Thoracic aorta (tissue), 2 donors: ENCODE data around the gene HSD11B1L. TPM values are rescaled to one million over a fixed set of nuclear protein-coding genes. Genes with fewer than 3 reads are reported as not detected.

Experiments
- ATAC-seq: fragments of 150-250 bp; one replicate; pipeline ENCODE4 v1.8.0; 2017; ENCODE audit warnings: low read depth; ENCODE audit not compliant: insufficient number of reproducible peaks, low FRiP score
- DNase-seq: peaks from one replicate; pipeline ENCODE4 v3.0.0-alpha.2; 2020; ENCODE audit warnings: low spot score
- H3K27ac ChIP-seq, 2 donors: fragments of 200-600 bp; sonication (generic); 1 replicate in 1 of 2; 2 replicates in 1 of 2; pipeline ENCODE4 v1.5.1; 2016; ENCODE audit warnings: mild to moderate bottlenecking in 2 of 2, moderate library complexity in 2 of 2
- H3K27me3 ChIP-seq: fragments of 200-600 bp; sonication (generic); replicated peaks from 2 replicates; pipeline ENCODE4 v1.6.0; 2016; ENCODE audit warnings: mild to moderate bottlenecking; ENCODE audit not compliant: insufficient read depth
- H3K36me3 ChIP-seq: fragments of 200-600 bp; sonication (generic); one replicate; pipeline ENCODE4 v1.5.1; 2016
- H3K4me1 ChIP-seq, 2 donors: fragments of 200-600 bp; sonication (generic); 1 replicate in 1 of 2; 2 replicates in 1 of 2; pipeline versions ENCODE4 v1.5.1 to v1.6.0; 2016; ENCODE audit warnings: low read depth in 2 of 2, mild to moderate bottlenecking in 1 of 2; ENCODE audit not compliant: control insufficient read depth in 1 of 2
- H3K4me3 ChIP-seq: fragments of 200-600 bp; sonication (generic); 2 replicates; pipeline ENCODE4 v1.5.1; 2016; ENCODE audit warnings: mild to moderate bottlenecking
- H3K9me3 ChIP-seq: fragments of 200-600 bp; sonication (generic); 2 replicates; pipeline ENCODE4 v1.5.1; 2016
- total RNA-seq, 2 donors: library from RNA; depleted of rRNA; stranded (reverse); fragments of >200 nt; gene quantifications; one replicate each; pipeline versions ENCODE4 v1.1.0 to v1.2.3, GENCODE V29; 2016
- TF ChIP-seq, protein P1 (sequence below): fragments of 200-600 bp; sonication (generic); IDR thresholded peaks from one replicate; pipeline ENCODE4 v1.5.1; 2019; ENCODE audit warnings: antibody characterized with exemption

The HSD11B1L gene
- total RNA-seq, 2 donors from 2014 or later: 7.5 to 11.6 TPM

DNA sequence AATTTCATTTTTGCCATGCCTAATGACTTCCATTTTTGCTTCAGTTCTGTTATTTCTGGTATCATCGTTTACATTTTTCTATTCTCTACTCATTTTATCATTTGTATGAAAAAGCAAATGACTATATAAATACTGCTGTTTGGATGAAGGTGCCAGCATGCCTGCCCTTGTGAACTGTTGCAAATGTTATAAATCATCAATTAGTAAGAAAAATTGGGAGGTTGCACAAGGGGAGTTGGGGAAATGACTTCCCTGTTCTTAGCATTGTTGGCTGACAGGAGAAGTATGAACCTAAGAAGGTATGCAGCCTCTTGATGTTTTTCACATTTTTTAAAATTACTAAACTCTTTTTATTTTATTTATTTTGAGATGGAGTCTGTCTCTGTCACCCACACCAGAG is 42.9 kb upstream of the HSD11B1L start:
- no peak overlapping the region for H3K27ac ChIP-seq
- DNase-seq (no peak), ATAC-seq (no peak)
- H3K9me3 ChIP-seq: no peaks in the 10 kb centered on the region
- no peak overlapping the region for H3K4me3 ChIP-seq
- peaks cover 10% of the 10 kb centered on the region for H3K36me3 ChIP-seq
- TF ChIP-seq, protein P1, sequence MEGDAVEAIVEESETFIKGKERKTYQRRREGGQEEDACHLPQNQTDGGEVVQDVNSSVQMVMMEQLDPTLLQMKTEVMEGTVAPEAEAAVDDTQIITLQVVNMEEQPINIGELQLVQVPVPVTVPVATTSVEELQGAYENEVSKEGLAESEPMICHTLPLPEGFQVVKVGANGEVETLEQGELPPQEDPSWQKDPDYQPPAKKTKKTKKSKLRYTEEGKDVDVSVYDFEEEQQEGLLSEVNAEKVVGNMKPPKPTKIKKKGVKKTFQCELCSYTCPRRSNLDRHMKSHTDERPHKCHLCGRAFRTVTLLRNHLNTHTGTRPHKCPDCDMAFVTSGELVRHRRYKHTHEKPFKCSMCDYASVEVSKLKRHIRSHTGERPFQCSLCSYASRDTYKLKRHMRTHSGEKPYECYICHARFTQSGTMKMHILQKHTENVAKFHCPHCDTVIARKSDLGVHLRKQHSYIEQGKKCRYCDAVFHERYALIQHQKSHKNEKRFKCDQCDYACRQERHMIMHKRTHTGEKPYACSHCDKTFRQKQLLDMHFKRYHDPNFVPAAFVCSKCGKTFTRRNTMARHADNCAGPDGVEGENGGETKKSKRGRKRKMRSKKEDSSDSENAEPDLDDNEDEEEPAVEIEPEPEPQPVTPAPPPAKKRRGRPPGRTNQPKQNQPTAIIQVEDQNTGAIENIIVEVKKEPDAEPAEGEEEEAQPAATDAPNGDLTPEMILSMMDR: no peak
- H3K27me3 ChIP-seq: no peaks in the 10 kb centered on the region
- H3K4me1 ChIP-seq: peaks cover 0 to 3% of the 10 kb centered on the region in 2 donors

DNA sequence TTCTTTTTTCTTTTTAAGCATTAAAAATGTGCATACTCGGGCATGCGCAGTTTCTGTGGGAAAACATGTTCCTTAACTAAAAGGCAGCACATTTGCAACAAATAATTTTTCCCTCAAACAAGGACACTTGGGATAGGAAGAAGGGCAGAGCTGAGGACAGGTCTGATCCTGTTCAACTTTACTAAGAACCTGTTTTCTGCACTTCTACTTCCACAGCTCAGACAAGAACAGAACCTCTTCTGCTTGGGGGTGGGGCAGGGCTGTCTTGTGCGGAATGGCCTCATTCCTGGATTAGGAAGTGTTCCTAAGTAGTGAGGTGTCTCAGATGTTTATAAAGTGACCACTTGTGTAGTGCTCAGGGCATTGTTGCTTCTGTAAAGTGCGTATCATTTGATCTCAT is 39.7 kb upstream of the HSD11B1L start:
- TF ChIP-seq, protein P1: no peak
- Histone ChIP-seq H3K4me1 (no peaks in the 10 kb centered on the region), H3K9me3 (no peaks in the 10 kb centered on the region), H3K27me3 (no peaks in the 10 kb centered on the region), H3K4me3 (no peak overlapping the region), H3K27ac (no peak overlapping the region), H3K36me3 (peaks cover 28% of the 10 kb centered on the region)
- no peak for ATAC-seq
- no peak for DNase-seq

DNA sequence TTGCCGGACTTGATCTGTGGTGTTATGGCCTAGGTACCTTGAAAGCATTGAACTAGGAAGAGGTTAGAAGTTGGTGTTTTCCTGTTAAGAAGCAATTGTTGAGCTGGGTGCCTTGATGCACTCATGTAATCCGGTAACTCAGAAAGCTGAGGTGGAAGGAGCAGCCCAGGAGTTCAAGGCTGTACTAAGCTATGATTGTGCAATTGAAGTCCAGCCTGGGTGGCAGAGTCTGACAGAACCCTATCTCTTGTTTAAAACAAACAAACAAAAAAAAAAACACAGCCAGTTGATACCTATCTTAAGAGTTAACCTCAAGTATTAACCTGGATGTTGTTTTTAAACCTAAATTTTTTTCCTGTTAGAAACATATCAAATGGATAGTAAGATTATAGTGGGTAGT is 38.6 kb upstream of the HSD11B1L start:
- Histone ChIP-seq H3K27ac (no peak overlapping the region), H3K9me3 (no peaks in the 10 kb centered on the region), H3K36me3 (peaks cover 33% of the 10 kb centered on the region), H3K27me3 (no peaks in the 10 kb centered on the region), H3K4me1 (no peaks in the 10 kb centered on the region), H3K4me3 (no peak overlapping the region)
- TF ChIP-seq, protein P1: no peak
- DNase-seq (no peak), ATAC-seq (no peak)

DNA sequence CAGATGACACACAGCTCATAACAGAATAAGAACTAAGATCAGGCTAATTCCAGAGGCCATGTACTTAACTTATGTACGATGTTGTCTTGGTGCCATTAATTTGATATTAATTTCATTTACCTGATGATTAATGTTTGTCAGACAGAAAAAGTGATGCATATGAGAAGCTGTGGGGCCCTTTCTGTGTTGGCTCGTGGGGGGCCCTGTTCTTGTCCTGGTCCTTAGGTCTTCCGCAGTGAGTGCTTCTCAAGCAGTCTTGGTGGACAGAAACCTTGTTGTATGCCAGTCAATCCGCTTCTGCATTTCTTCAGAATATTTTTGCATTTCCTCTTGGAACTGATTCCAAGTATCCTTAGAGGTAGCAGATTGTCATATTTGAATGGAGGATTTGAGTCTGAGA is 37.8 kb upstream of the HSD11B1L start:
- H3K27me3 ChIP-seq: no peaks in the 10 kb centered on the region
- peaks cover 34% of the 10 kb centered on the region for H3K36me3 ChIP-seq
- no peak overlapping the region for H3K27ac ChIP-seq
- DNase-seq: no peak
- H3K4me3 ChIP-seq: no peak overlapping the region
- no peak for ATAC-seq
- H3K4me1 ChIP-seq: no peaks in the 10 kb centered on the region
- no peaks in the 10 kb centered on the region for H3K9me3 ChIP-seq
- TF ChIP-seq, protein P1: no peak

DNA sequence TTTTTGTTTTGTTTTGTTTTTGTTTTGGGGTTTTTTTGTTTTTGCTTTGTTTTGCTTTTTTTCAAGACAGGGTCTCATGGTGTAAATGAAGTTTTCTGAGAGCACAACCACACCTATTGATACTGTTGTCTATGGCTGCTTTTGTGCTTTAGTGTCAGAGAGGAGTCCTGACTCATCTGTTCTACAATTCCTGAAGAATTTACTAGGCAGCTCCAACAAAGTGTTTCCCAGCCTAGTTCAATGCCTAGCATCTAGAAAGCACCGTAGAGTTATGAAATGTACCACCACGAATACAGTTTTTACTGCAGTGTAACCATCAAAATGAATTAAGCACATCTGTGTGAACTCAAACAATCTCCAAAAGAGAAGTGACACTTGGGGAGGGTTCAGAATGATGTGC is 36.8 kb upstream of the HSD11B1L start:
- H3K4me3 ChIP-seq: no peak overlapping the region
- no peaks in the 10 kb centered on the region for H3K4me1 ChIP-seq
- H3K27ac ChIP-seq: no peak overlapping the region
- no peak for DNase-seq
- TF ChIP-seq, protein P1: no peak
- no peak for ATAC-seq
- H3K27me3 ChIP-seq: no peaks in the 10 kb centered on the region
- no peaks in the 10 kb centered on the region for H3K9me3 ChIP-seq
- peaks cover 39% of the 10 kb centered on the region for H3K36me3 ChIP-seq
